Stimulated activated CD4-positive, alpha-beta T cell treated with anti-CD3 and anti-CD28 coated beads, TNF-alpha, amount 100 ng/mL, for 48 hours (primary cell): Measurements from ENCODE around the gene HTR2A.

ENCODE experiments used
- DNase-seq, 3 donors: peaks; one replicate each; pipeline ENCODE4 v3.0.0-alpha.2; 2020; ENCODE audit warnings: low read depth in 3 of 3

Gene HTR2A

DNA sequence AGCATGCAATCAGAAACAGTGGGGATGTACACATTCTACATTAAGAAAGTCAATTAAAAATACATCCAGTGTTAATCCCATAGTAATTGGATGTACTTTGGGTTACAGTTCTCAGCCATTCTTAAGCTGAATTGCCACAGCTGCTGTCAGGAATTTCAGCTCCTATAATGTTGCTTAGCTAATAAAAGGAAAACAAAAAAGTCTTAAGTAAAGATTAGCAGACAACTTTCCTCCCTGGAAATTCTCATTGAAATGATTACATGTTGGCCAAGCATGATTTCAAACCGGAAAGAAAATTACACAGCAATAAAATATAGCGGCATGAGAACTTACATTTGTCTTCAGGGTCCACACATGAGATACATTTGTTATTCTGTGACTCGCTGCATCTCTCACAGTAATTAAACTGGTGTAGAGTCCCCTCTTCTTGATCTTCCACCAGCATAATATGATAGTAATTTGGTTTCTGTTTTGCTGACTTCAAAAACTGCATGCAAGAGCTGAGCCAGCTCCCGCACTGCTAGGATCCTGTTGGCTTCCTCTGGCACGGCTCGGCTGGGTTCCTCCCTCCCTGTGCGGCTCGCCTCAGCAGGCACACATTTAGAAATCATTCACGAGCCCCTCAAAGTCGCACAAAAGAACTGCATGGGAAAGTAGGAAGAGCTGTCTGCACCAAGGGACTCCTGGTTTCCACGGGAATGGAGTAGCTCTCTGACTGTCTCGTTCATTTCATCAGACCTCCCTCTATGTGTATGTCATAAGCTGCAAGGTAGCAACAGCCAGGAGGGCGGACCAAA is at the start of gene HTR2A:
Gene HTR2A, minus strand, starts transcription at position 713 of the 797 bp plus-strand sequence. CDS start 1,147 bp downstream, outside the sequence.
- DNase-seq: no peak

DNA sequence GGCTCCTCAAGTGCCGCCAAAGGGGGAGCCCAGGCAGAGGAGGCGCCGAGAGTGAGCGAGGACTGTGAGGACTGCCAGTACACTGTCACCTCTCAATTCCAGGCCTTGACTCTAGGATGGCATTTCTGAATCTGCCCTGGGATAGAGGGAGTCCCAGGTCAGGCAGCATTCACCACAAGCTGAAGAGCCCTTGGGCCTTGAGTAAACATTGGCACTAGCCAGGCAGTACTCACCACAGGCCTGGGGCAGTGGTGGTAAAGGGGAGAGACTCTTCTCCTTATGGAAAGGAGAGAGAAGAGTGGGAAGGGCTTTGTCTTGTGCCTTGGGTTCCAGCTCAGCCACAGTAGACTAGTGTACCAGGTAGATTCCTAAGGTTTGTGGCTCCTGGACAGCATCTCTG is 39.7 kb upstream of the HTR2A start:
- no peak for DNase-seq

DNA sequence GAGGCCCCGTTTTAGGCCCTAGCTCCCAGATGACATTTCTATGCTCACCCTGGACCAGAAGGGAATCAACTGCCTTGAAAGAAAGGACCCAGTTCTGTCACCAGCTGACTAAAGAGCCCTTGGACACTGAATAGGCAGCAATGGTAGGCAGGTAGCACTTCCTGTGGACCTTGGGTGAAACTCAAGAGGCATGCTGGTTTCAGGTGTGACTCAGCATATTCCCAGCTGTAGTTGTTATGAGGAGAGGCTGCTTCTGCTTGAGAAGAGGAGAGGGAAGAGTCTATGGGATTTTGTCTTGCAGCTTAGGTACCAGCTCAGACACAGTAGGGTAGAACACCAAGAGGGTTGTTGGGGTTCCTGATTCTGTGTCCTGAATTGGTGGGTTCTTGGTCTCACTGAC is 37.9 kb upstream of the HTR2A start:
- no peak for DNase-seq

- DNase-seq: no peak
Observed at GRCh38 chr13:46926916-46927590, 30.2 kb upstream of the HTR2A start.

- DNase-seq: no peak
Observed at GRCh38 chr13:46925486-46925885, 28.6 kb upstream of the HTR2A start.

GRCh38 chr13:46914341-46914740 is 17.5 kb upstream of the HTR2A start:
- DNase-seq: no peak

DNA sequence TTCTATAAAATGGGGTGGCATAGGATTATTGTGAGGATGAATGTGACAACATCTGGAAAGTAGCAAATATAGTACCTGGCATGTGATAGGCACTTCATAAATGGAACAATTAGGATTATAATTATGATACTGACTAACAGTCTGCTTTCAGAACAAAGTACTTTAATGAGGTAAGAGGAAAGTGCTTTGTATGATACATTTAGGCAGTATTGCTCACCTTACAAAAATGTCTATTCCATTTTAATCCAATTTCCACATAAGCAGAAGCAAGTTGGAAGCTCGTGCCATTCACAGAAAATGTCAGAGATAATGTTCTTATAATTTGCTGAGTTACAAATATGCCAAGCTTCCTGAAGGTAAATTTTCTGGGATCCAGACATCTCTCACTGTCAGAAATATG is 16.9 kb upstream of the HTR2A start:
- DNase-seq: no peak

GRCh38 chr13:46909042-46909441 is 12.2 kb upstream of the HTR2A start:
- DNase-seq: no peak

- DNase-seq: no peak
Observed at GRCh38 chr13:46908501-46908900, 11.6 kb upstream of the HTR2A start.

DNA sequence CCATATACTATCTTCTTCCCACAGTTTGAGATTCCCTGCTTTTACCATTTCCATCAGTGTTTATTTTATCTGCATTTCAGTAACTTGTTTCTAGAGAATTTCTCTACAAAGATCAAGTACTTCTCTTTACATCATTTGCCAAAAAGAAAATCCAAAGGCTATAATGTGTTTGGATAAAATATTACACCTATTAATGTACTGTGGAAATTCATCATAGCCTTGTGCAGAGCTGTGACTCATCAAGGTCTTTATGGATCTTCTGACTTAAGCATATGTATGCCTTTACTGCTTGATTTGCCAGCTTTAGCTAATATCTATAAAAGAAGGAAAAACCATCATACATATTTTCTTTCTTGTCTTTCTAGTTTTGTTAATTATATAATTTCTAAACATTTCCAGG is 9.6 kb upstream of the HTR2A start:
- no peak for DNase-seq

DNA sequence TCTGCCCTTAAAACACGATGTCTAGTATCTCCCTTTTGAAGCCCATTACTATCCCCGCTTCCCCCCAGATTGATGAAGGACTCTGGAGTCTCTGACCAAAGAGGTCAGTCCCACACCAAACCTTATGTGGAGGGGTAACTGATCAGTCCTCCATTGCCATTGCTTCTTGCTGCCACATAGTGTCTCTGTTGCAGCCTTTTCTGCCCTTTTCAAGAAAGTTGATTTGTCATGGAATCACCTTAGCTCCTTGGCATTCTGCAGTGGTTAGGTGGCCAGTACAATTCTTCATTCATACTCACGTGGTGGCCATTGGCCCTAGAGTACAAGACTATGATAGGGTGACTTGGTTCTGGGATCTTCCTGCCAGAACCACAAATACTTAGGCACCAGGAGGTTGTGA is 8.4 kb upstream of the HTR2A start:
- no peak for DNase-seq

- no peak for DNase-seq
Observed at GRCh38 chr13:46903748-46904147, 6.9 kb upstream of the HTR2A start.

- DNase-seq: no peak
Observed at GRCh38 chr13:46901721-46902120, 4.9 kb upstream of the HTR2A start.

DNA sequence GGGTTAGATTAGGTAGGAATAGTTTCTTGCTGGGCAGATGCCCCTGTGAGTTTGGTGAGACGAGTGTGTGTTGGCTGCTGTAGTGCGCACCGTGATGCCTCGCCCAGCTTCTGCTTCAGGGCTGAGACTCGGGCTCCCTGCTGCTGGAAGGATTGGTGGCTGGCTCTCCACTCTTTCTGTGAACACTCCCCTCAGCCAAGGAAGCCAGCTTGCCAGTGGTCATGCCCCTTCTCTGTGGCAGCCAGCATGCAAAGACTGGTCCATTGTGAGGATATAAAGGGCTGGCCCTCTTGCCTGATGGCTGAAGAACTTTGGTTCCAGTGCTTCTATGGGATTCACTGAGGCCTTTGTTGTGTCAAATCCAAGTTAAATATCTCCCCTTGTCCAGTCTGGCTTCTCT is 2.9 kb upstream of the HTR2A start:
- DNase-seq: no peak

DNA sequence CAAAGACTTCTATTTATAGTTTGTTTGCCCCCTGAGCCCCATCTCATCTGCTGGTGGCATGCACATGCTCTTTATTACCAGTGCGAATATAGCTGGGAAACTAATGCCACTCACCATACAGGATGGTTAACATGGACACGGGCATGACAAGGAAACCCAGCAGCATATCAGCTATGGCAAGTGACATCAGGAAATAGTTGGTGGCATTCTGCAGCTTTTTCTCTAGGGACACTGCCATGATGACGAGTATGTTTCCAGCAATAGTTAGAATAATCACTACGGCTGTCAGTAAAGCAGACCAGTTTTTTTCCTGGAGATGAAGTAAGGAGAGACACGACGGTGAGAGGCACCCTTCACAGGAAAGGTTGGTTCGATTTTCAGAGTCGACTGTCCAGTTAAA is 1.5 kb downstream of the HTR2A start:
- DNase-seq: no peak

- no peak for DNase-seq
Observed at GRCh38 chr13:46894568-46894967, 2.3 kb downstream of the HTR2A start.

DNA sequence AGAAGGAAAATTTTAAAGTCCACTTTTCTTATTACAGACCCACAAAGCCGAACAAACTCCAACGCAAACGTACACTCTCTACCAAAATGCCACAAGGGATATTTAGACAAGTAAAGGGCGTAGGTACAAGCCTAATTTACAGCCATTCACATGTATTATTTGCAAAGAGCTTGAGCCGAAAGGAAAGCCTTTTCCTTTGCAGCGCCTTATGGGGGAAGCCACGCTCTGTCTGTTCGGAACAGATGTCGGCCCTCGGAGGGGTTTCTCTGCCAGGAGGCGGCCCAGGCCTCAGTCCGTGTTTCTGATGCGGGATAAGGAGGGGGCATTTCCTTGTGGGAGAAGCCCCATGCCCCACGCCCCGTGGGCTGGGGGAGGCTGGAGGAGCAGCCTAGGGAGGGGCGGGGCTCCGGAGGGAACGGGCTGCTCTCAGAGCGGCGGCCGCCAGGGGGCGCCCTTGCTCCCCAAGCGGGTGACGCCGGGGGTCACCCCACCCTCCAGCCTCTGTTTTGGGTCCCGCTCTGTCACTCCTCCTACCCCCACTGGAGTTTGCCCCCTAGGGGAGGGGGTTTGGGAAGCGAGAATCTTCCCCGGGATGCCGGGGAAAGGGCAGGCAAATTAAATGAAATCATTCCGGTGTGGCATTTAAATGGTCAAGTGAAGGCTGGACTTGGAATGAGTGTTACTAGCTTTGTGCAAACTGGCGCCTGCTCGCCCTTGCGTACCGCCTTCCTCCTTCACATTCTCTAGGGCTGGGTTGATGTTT is 2.9 kb downstream of the HTR2A start:
- DNase-seq: peak; percentile 32 to 68 (median 54)

DNA sequence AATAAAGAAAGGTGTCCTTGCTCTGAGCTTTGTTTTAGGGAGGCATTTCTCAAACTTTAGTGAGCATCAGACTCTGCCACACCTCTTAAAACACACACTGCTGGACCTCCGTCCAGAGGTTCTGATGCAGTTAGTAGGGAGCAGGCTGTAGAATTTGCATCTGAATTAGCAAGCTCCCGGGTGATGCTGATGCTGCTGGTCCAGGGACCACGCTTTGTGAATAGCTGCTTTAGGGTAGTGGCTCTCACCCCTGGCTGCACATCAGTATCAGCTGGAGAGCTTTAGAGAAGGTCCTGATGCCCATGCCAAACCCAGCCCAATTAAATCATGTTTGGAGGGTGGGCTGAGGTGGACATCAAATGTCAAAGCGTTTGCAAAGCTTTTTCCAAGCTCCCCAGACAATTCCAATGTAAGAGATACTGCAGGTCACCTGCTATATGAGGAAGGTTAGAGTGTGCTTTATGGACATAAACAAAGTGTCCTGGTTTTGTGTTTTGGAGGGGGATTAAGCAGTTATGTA is 3.6 kb downstream of the HTR2A start:
- DNase-seq: no peak

- no peak for DNase-seq
Observed at GRCh38 chr13:46885018-46885417, 11.8 kb downstream of the HTR2A start.

DNA sequence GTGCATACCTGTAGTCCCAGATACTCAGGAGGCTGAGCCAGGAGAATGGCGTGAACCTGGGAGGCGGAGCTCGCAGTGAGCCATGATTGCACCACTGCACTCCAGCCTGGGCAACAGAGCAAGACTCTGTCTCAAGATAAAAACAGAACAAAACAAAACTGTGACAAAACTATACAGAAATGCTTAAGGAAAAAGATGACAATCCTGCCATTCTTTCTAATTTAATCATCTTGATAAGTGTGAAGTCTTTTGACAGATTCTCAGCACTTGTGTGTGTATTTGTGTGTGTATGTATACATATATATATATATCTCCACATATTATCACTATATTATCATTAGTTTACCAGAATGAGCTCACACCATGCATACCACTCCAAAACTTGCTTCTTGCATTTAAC is 12.3 kb downstream of the HTR2A start:
- DNase-seq: no peak

DNA sequence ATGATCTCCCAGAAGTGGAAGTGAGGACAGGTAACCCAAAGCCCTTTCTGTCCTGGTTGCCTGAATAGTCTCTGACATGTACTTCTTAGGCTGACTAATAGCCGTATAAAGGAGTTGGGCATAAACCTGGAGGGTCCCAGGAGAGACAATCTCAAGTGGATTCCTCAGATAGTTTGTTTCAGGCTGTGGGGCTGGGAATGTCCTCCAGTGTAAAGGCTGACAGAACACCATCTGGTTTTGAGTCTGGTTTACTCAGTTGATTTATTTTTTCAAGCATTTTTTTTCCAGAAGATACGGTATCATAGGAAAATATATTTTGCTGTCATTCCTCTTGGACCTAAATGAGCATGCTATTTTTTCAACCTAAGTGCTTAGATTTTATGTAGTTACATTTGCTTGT is 15.2 kb downstream of the HTR2A start:
- DNase-seq: no peak

GRCh38 chr13:46874006-46874405 is 22.8 kb downstream of the HTR2A start:
- no peak for DNase-seq
